HepG2 (cell line): ENCODE data around the gene PRKAR1B. TPM values are rescaled to one million over a fixed set of nuclear protein-coding genes. Genes with fewer than 3 reads are reported as not detected.
A peak's percentile ranks its signal among the peaks of the same experiment; 100 is the strongest.

Experiments
- AKAP8 ChIP-seq: sonication (generic); formaldehyde crosslinking; IDR thresholded peaks from 2 replicates; pipeline ENCODE4 v1.5.1; 2020; ENCODE audit warnings: mild to moderate bottlenecking, missing genetic modification reagents
- ARHGAP35 ChIP-seq: sonication (generic); formaldehyde crosslinking; IDR thresholded peaks from 2 replicates; pipeline ENCODE4 v1.9.0; 2022; ENCODE audit warnings: mild to moderate bottlenecking, inconsistent platforms, moderate library complexity, missing genetic modification reagents, borderline replicate concordance
- ARNT2 ChIP-seq: sonication (generic); formaldehyde crosslinking; IDR thresholded peaks from 2 replicates; pipeline ENCODE4 v1.8.0; 2022; ENCODE audit warnings: mild to moderate bottlenecking, low read depth, missing genetic modification reagents, moderate library complexity
- ATRX ChIP-seq: sonication (generic); formaldehyde crosslinking; IDR thresholded peaks from 2 replicates; pipeline ENCODE4 v1.4.0; 2020; ENCODE audit warnings: missing genetic modification reagents, borderline replicate concordance
- BORCS8-MEF2B ChIP-seq: sonication (generic); formaldehyde crosslinking; IDR thresholded peaks from 2 replicates; pipeline ENCODE4 v1.8.0; 2022; ENCODE audit warnings: mild to moderate bottlenecking, missing genetic modification reagents
- FOXA1 ChIP-seq, 2 experiments: fragments of 450-650 bp in 1 of 2; sonication (generic) in 1 of 2; formaldehyde crosslinking in 1 of 2; IDR thresholded peaks; 2 replicates each; pipeline versions ENCODE4 v1.4.0 to v1.6.1; 2016 to 2020; ENCODE audit warnings: missing genetic modification reagents in 1 of 2
- KDM6A ChIP-seq: IDR thresholded peaks from 2 replicates; pipeline ENCODE4 v1.6.1; 2016; ENCODE audit warnings: low read depth
- PHF20 ChIP-seq: sonication (generic); formaldehyde crosslinking; IDR thresholded peaks from 2 replicates; pipeline ENCODE4 v1.5.0; 2020; ENCODE audit warnings: mild to moderate bottlenecking, missing genetic modification reagents
- PRMT3 ChIP-seq: sonication (generic); formaldehyde crosslinking; IDR thresholded peaks from 2 replicates; pipeline ENCODE4 v1.8.1; 2022; ENCODE audit warnings: low read depth, mild to moderate bottlenecking, moderate library complexity, missing genetic modification reagents, borderline replicate concordance
- RFX1 ChIP-seq: fragments of 450-650 bp; IDR thresholded peaks from 2 replicates; pipeline ENCODE4 v1.6.1; 2017
- RORA ChIP-seq: sonication (generic); formaldehyde crosslinking; IDR thresholded peaks from 2 replicates; pipeline ENCODE4 v1.5.0; 2020; ENCODE audit warnings: mild to moderate bottlenecking, missing genetic modification reagents, moderate library complexity
- SIN3B ChIP-seq: fragments of 150-350 bp; IDR thresholded peaks from 2 replicates; pipeline ENCODE4 v1.6.1; 2014; ENCODE audit warnings: low read length
- SMAD3 ChIP-seq: sonication (generic); formaldehyde crosslinking; IDR thresholded peaks from 2 replicates; pipeline ENCODE4 v1.4.0; 2020; ENCODE audit warnings: missing genetic modification reagents
- SRSF9 ChIP-seq: fragments of 200-400 bp; formaldehyde crosslinking; IDR thresholded peaks from 2 replicates; pipeline ENCODE4 v1.6.1; 2018; ENCODE audit warnings: borderline replicate concordance, mild to moderate bottlenecking, low read depth, low read length; ENCODE audit not compliant: insufficient read depth, poor library complexity, severe bottlenecking
- ZBTB3 ChIP-seq: sonication (generic); formaldehyde crosslinking; IDR thresholded peaks from 2 replicates; pipeline ENCODE4 v1.4.0; 2020; ENCODE audit warnings: low read depth, mild to moderate bottlenecking, moderate library complexity, missing genetic modification reagents, borderline replicate concordance
- ZFP90 ChIP-seq: sonication (generic); formaldehyde crosslinking; IDR thresholded peaks from 2 replicates; pipeline ENCODE4 v1.8.0; 2022; ENCODE audit warnings: missing genetic modification reagents, mild to moderate bottlenecking, inconsistent platforms, borderline replicate concordance
- ZNF121 ChIP-seq: sonication (generic); formaldehyde crosslinking; IDR thresholded peaks from 2 replicates; pipeline ENCODE4 v1.5.0; 2020; ENCODE audit warnings: mild to moderate bottlenecking, missing genetic modification reagents
- ZNF24 ChIP-seq: fragments of 450-650 bp; IDR thresholded peaks from 2 replicates; pipeline ENCODE4 v1.6.1; 2017; ENCODE audit warnings: antibody characterized with exemption, mild to moderate bottlenecking
- ZNF543 ChIP-seq: sonication (generic); formaldehyde crosslinking; IDR thresholded peaks from 2 replicates; pipeline ENCODE4 v1.4.0; 2020; ENCODE audit warnings: mild to moderate bottlenecking, missing genetic modification reagents
- ZNF563 ChIP-seq: sonication (generic); formaldehyde crosslinking; IDR thresholded peaks from 2 replicates; pipeline ENCODE4 v1.8.0; 2022; ENCODE audit warnings: mild to moderate bottlenecking, moderate library complexity, missing genetic modification reagents
- ZNF615 ChIP-seq: sonication (generic); formaldehyde crosslinking; IDR thresholded peaks from 2 replicates; pipeline ENCODE4 v1.5.0; 2020; ENCODE audit warnings: mild to moderate bottlenecking, missing genetic modification reagents, borderline replicate concordance
- ZNF777 ChIP-seq: sonication (generic); formaldehyde crosslinking; IDR thresholded peaks from 2 replicates; pipeline ENCODE4 v1.4.0; 2020; ENCODE audit warnings: missing genetic modification reagents
- ZNF891 ChIP-seq: sonication (generic); formaldehyde crosslinking; IDR thresholded peaks from 2 replicates; pipeline ENCODE4 v1.5.0; 2020; ENCODE audit warnings: mild to moderate bottlenecking, missing genetic modification reagents
- polyA plus RNA-seq, 8 experiments: library from polyadenylated mRNA; depleted of rRNA in 3 of 8; stranded (reverse) in 7 of 8; unstranded in 1 of 8; fragments of >200 nt; fragmentation: Illumina TruSeq in 4 of 8; extraction: Trizol in 4 of 8; gene quantifications; 2 replicates each; pipeline versions ENCODE4 v1.2.1 to v1.2.3, GENCODE V29; 2011 to 2016; ENCODE audit warnings: low read depth in 4 of 8, missing spikeins in 1 of 8, mixed read lengths in 1 of 8; ENCODE audit not compliant: insufficient read depth in 1 of 8
- total RNA-seq, 5 experiments: library from RNA; depleted of rRNA; stranded (reverse); fragments of >200 nt; fragmentation: Illumina TruSeq; extraction: Trizol; gene quantifications; 2 replicates each; pipeline ENCODE4 v1.2.3, GENCODE V29; 2016; ENCODE audit warnings: low read depth in 1 of 5
- TF ChIP-seq, protein P1 (sequence below): IDR thresholded peaks from 2 replicates; pipeline ENCODE4 v1.6.1; 2012; ENCODE audit warnings: inconsistent platforms
- TF ChIP-seq, protein P2 (sequence below), 2 experiments: fragments of 450-650 bp in 1 of 2; sonication (generic) in 1 of 2; formaldehyde crosslinking; IDR thresholded peaks; 2 replicates each; pipeline versions ENCODE4 v1.5.0 to v1.8.0; 2020 to 2022; ENCODE audit warnings: mild to moderate bottlenecking in 1 of 2, missing genetic modification reagents in 1 of 2
- TF ChIP-seq, protein P3 (sequence below): sonication (generic); formaldehyde crosslinking; IDR thresholded peaks from 2 replicates; pipeline ENCODE4 v1.4.0; 2020; ENCODE audit warnings: mild to moderate bottlenecking, missing genetic modification reagents
- TF ChIP-seq, protein P4 (sequence below): IDR thresholded peaks from 2 replicates; pipeline ENCODE4 v1.6.1; 2012; ENCODE audit warnings: low read length, improper control_type of control experiment

Gene PRKAR1B
- total and polyA plus RNA-seq, 2 of the 13 experiments (the other 11 are each of a cell fraction or from before 2014, with no cell fraction given): 7.9 to 28.2 TPM

DNA sequence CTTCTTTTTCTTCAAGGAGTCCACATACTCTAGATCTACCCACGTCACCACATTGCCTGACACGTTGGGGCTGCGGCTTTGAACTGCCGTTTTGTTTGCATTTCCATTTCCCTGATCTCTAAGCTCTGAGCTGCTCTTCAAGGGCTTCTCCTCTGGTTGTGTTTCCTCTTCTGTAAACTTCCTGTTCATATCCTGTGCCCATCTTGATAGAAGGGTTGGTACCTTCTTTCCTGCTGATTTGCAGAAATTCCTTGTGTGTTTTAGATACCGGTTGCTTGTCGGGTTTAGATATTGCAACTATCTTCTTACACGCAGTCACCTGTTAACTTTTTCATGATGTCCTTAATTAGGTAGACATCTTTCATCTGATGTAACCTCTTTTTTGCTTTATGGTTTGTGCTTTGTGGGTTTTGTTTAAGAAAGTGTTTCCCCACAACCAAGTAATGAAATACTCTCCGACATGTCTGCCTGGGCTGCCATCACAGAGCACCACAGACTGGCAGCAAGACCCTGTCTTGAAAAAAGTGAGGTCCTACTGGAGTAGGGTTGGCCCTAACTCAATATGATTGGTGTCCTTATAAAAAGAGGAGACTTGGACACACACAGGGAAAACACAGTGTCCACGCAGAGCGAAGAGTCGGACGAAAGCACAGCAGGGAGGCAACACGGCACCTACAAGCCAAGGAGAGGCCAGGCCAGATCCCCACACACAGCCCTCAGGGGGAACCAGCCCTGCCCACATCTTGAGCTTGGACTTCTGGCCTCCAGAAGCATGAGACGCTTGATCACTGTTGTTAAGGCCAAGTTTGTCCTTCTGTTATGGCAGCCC, 108.3 kb downstream of the PRKAR1B start (continued):
- no peak for TF ChIP-seq BORCS8-MEF2B (CRISPR knock-in tag)
- TF ChIP-seq ATRX (CRISPR knock-in tag): no peak
- TF ChIP-seq ARNT2 (CRISPR knock-in tag): no peak
- no peak for TF ChIP-seq RFX1
- TF ChIP-seq ZNF24: no peak
- no peak for TF ChIP-seq AKAP8 (CRISPR knock-in tag)
- TF ChIP-seq ZBTB3 (CRISPR knock-in tag): no peak
- TF ChIP-seq ZNF777: no peak
- TF ChIP-seq FOXA1 (IDR thresholded peaks at IDR 0.05): no peak
- peak; percentile 83 for TF ChIP-seq FOXA1 (CRISPR knock-in tag; IDR thresholded peaks at IDR 0.05)
- no peak for TF ChIP-seq ARHGAP35 (CRISPR knock-in tag)
- peak; percentile 65 for TF ChIP-seq KDM6A (CRISPR knock-in tag)
- no peak for TF ChIP-seq ZNF543 (CRISPR knock-in tag)
- TF ChIP-seq, protein P1, sequence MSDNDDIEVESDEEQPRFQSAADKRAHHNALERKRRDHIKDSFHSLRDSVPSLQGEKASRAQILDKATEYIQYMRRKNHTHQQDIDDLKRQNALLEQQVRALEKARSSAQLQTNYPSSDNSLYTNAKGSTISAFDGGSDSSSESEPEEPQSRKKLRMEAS: peak; percentile 58; the same call in 1 of the 2 replicates
- no peak for TF ChIP-seq ZNF563 (CRISPR knock-in tag)
- TF ChIP-seq PHF20: no peak
- TF ChIP-seq, protein P2, sequence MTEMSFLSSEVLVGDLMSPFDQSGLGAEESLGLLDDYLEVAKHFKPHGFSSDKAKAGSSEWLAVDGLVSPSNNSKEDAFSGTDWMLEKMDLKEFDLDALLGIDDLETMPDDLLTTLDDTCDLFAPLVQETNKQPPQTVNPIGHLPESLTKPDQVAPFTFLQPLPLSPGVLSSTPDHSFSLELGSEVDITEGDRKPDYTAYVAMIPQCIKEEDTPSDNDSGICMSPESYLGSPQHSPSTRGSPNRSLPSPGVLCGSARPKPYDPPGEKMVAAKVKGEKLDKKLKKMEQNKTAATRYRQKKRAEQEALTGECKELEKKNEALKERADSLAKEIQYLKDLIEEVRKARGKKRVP (CRISPR knock-in tag; IDR thresholded peaks at IDR 0.05): no peak
- TF ChIP-seq ZNF615: no peak
- no peak for TF ChIP-seq ZNF891 (CRISPR knock-in tag)
- TF ChIP-seq, protein P3, sequence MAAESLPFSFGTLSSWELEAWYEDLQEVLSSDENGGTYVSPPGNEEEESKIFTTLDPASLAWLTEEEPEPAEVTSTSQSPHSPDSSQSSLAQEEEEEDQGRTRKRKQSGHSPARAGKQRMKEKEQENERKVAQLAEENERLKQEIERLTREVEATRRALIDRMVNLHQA: no peak
- TF ChIP-seq SRSF9: no peak
- TF ChIP-seq, protein P4, sequence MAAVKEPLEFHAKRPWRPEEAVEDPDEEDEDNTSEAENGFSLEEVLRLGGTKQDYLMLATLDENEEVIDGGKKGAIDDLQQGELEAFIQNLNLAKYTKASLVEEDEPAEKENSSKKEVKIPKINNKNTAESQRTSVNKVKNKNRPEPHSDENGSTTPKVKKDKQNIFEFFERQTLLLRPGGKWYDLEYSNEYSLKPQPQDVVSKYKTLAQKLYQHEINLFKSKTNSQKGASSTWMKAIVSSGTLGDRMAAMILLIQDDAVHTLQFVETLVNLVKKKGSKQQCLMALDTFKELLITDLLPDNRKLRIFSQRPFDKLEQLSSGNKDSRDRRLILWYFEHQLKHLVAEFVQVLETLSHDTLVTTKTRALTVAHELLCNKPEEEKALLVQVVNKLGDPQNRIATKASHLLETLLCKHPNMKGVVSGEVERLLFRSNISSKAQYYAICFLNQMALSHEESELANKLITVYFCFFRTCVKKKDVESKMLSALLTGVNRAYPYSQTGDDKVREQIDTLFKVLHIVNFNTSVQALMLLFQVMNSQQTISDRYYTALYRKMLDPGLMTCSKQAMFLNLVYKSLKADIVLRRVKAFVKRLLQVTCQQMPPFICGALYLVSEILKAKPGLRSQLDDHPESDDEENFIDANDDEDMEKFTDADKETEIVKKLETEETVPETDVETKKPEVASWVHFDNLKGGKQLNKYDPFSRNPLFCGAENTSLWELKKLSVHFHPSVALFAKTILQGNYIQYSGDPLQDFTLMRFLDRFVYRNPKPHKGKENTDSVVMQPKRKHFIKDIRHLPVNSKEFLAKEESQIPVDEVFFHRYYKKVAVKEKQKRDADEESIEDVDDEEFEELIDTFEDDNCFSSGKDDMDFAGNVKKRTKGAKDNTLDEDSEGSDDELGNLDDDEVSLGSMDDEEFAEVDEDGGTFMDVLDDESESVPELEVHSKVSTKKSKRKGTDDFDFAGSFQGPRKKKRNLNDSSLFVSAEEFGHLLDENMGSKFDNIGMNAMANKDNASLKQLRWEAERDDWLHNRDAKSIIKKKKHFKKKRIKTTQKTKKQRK: no peak
- no peak for TF ChIP-seq ZNF121 (CRISPR knock-in tag)
- TF ChIP-seq RORA (CRISPR knock-in tag): no peak
- TF ChIP-seq ZFP90 (CRISPR knock-in tag): no peak
- no peak for TF ChIP-seq SMAD3 (CRISPR knock-in tag)
- no peak for TF ChIP-seq SIN3B
- TF ChIP-seq PRMT3 (CRISPR knock-in tag): no peak
